ENCODE results near the gene BIN1. TPM values are rescaled to one million over a fixed set of nuclear protein-coding genes. Genes with fewer than 3 reads are reported as not detected.
A peak's percentile ranks its signal among the peaks of the same experiment; 100 is the strongest.

BIN1 gene
- total and polyA plus RNA-seq, 7 donors = 615 to 1,667 (median 1,331) TPM

DNA sequence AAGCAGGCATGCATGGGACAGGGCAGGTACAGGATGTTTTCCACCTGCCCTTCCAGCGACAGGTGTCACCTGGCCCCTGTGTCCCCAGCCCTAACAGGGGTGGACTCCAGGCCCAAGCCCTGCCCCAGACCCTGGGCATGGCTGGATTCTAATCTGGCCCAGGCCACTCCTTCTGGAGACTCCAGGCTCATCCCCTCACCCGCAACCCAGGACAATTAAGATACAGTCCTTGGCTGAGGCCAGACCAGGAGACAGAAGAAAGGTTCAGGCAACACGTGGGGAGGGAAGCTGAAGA lies 9.5 kb downstream of the BIN1 start:
- H3K27me3 ChIP-seq (ENCODE audit: insufficient read depth in 3 of 3, low read length in 2 of 3) = no peaks in the 10 kb centered on the region
- peak in 2 of 4 donors; percentile 1 for ATAC-seq
- H3K27ac ChIP-seq = peak overlapping the region; percentile 98
- no peak for DNase-seq
- intact Hi-C loops (cut with DNase I) = no loop called here
- peak overlapping the region; percentile 7 for H3K4me3 ChIP-seq
- TF ChIP-seq, protein P1, sequence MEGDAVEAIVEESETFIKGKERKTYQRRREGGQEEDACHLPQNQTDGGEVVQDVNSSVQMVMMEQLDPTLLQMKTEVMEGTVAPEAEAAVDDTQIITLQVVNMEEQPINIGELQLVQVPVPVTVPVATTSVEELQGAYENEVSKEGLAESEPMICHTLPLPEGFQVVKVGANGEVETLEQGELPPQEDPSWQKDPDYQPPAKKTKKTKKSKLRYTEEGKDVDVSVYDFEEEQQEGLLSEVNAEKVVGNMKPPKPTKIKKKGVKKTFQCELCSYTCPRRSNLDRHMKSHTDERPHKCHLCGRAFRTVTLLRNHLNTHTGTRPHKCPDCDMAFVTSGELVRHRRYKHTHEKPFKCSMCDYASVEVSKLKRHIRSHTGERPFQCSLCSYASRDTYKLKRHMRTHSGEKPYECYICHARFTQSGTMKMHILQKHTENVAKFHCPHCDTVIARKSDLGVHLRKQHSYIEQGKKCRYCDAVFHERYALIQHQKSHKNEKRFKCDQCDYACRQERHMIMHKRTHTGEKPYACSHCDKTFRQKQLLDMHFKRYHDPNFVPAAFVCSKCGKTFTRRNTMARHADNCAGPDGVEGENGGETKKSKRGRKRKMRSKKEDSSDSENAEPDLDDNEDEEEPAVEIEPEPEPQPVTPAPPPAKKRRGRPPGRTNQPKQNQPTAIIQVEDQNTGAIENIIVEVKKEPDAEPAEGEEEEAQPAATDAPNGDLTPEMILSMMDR (IDR thresholded peaks at IDR 0.05) = no peak
- H3K4me1 ChIP-seq = peaks cover 93% of the 10 kb centered on the region
- H3K36me3 ChIP-seq (ENCODE audit: insufficient read depth in 1 of 2, low read depth in 1 of 2) = no peaks in the 10 kb centered on the region
- H3K9me3 ChIP-seq = no peaks in the 10 kb centered on the region
- 33 to 61% (median 46%) methylated on average over 3 of the region's 3 CpGs for WGBS, 3 donors

DNA sequence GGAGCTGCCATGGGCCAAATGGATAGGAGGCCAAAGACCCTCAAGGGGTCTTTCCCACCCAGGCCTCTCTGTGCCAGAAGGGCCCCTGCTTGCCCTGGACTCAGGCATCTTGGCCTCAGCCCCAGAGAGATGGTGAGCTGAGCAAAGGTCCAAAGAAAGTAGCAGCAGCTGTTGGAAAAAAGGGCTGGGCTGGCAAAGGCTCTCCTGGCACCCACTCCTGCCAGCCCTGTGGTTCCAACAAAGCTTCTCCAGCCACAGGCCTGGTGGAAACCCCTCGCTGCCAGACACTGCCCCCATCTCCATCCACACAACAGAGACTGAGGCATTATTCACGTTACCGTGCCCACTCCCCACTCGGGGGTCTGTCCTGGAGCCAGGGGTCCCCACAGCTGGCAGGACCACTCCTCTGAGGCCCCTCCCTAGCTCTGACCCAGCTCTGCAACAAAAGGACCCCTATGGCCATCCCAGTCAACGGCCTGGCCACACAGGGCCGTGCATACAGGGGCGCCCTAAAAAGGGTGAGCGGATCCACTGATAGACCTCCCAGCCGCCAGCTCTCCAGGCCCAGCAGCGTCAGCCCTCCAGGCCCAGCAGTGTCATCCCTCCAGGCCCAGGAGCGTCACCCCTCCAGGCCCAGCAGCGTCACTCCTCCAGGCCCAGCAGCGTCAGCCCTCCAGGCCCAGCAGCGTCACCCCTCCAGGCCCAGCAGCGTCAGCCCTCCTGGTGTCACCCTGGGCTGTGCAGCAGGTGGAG lies 10.1 kb downstream of the BIN1 start:
- ATAC-seq = peak; percentile 53 to 76 (median 61)

DNA sequence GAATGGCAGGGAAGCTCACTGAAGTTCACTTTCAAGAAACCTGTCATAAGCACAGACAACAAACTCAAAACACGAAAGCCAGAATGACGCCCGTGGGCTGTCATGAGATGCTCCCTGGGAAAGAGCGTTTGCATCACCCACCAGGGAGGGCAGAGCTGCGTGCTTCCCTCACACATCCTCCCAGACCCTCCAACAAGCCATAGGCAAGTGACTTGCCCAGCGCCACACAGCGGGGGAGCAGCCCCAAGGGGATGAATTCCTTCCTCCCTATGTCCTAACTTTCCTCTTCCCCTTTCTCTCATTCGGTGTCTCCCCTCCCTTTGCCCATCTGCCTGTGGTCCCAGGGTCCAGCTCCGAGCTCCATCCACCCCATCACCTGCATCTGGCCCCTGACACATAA lies 10.7 kb downstream of the BIN1 start:
- H3K27ac ChIP-seq = peak overlapping the region; percentile 98
- no peaks in the 10 kb centered on the region for H3K36me3 ChIP-seq (ENCODE audit: insufficient read depth in 1 of 2, low read depth in 1 of 2)

More for the DNA sequence above, 10.1 kb downstream of the BIN1 start:
- no peaks in the 10 kb centered on the region for H3K9me3 ChIP-seq
- intact Hi-C loops (cut with DNase I) = no loop called here
- WGBS, 3 donors = 20 to 54% (median 33%) methylated on average over 14 to 15 of the region's 15 CpGs
- H3K27ac ChIP-seq = peak overlapping the region; percentile 98
- TF ChIP-seq, protein P1 (IDR thresholded peaks at IDR 0.05) = no peak
- no peaks in the 10 kb centered on the region for H3K27me3 ChIP-seq (ENCODE audit: insufficient read depth in 3 of 3, low read length in 2 of 3)
- peak; percentile 56 to 85 for DNase-seq
- H3K4me1 ChIP-seq = peaks cover 96% of the 10 kb centered on the region
- no peaks in the 10 kb centered on the region for H3K36me3 ChIP-seq (ENCODE audit: insufficient read depth in 1 of 2, low read depth in 1 of 2)
- peak overlapping the region; percentile 11 for H3K4me3 ChIP-seq

GRCh38 chr2:127095784-127096183 lies 11.2 kb downstream of the BIN1 start:
- no peak for ATAC-seq
- Histone ChIP-seq H3K4me3 (peak overlapping the region; percentile 37), H3K36me3 (ENCODE audit: insufficient read depth in 1 of 2, low read depth in 1 of 2) (no peaks in the 10 kb centered on the region), H3K4me1 (peaks cover 96% of the 10 kb centered on the region), H3K27me3 (ENCODE audit: insufficient read depth in 3 of 3, low read length in 2 of 3) (no peaks in the 10 kb centered on the region), H3K27ac (peak overlapping the region; percentile 98), H3K9me3 (no peaks in the 10 kb centered on the region)
- intact Hi-C loops (cut with DNase I) = no loop called here
- no peak for DNase-seq
- WGBS, 3 donors = 69 to 83% (median 69%) methylated on average over 8 of the region's 8 CpGs
- TF ChIP-seq, protein P1 (IDR thresholded peaks at IDR 0.05) = no peak

More for the DNA sequence above, 10.7 kb downstream of the BIN1 start:
- DNase-seq (peak; percentile 15 to 42), ATAC-seq (no peak)
- no peaks in the 10 kb centered on the region for H3K27me3 ChIP-seq (ENCODE audit: insufficient read depth in 3 of 3, low read length in 2 of 3)
- peak overlapping the region; percentile 37 for H3K4me3 ChIP-seq
- 35 to 64% (median 35%) methylated on average over 9 of the region's 9 CpGs for WGBS, 3 donors
- TF ChIP-seq, protein P1 (IDR thresholded peaks at IDR 0.05) = no peak
- no peaks in the 10 kb centered on the region for H3K9me3 ChIP-seq
- peaks cover 96% of the 10 kb centered on the region for H3K4me1 ChIP-seq
- intact Hi-C loops (cut with DNase I) = no loop called here

GRCh38 chr2:127095367-127095641 lies 11.7 kb downstream of the BIN1 start:
- 46 to 79% (median 53%) methylated on average over 2 of the region's 2 CpGs for WGBS, 3 donors
- H3K9me3 ChIP-seq = no peaks in the 10 kb centered on the region
- H3K4me1 ChIP-seq = peaks cover 97% of the 10 kb centered on the region
- no peaks in the 10 kb centered on the region for H3K36me3 ChIP-seq (ENCODE audit: insufficient read depth in 1 of 2, low read depth in 1 of 2)
- TF ChIP-seq, protein P1 (IDR thresholded peaks at IDR 0.05) = no peak
- H3K27ac ChIP-seq = peak overlapping the region; percentile 98
- H3K27me3 ChIP-seq (ENCODE audit: insufficient read depth in 3 of 3, low read length in 2 of 3) = no peaks in the 10 kb centered on the region
- ATAC-seq (no peak), DNase-seq (peak in 1 of 2 donors; percentile 53)
- peak overlapping the region; percentile 41 for H3K4me3 ChIP-seq
- intact Hi-C loops (cut with DNase I) = no loop called here

All from psoas muscle (tissue), 8 donors.